ENCODE results near the gene DUOX1. TPM values are rescaled to one million over a fixed set of nuclear protein-coding genes. Genes with fewer than 3 reads are reported as not detected.

DUOX1 gene
- total and polyA plus RNA-seq, 9 of the 15 experiments (the other 6 are each of a cell fraction or from before 2014, with no cell fraction given) = 0.01 to 0.22 (median 0.01) TPM; not detected in 6

DNA sequence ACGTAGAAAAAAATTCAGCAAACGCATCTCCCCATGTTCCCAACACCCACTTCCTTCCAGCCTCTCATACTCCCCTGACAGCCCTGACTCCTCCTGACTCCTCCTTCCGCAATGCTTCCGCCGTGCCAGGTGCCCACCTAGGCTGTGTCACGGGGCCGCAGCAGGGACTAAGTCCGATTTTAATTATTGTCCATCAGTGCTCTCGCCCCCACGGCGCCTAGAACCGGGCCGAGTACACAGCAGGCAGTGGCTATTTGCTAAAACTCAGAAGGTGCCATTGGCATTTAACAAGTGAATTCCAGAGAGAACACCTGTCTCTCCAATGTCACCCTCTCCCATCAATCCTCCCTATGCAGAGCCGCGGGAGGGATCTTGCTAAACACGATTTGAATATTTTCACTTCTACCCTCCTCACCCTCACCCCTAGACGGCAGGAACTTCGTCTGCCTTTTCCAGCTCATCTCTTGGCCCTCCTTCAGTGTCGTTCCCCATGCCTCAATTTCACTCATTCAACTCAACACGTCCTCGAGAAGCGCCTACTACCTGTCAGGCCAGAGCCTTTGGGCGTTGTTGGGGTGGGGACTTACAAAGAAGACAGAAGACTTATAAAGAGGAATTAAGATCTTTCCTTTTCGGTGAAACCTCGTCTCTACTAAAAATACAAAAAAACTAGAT, 69.5 kb downstream of the DUOX1 start (continued):
- TF ChIP-seq, protein P1, sequence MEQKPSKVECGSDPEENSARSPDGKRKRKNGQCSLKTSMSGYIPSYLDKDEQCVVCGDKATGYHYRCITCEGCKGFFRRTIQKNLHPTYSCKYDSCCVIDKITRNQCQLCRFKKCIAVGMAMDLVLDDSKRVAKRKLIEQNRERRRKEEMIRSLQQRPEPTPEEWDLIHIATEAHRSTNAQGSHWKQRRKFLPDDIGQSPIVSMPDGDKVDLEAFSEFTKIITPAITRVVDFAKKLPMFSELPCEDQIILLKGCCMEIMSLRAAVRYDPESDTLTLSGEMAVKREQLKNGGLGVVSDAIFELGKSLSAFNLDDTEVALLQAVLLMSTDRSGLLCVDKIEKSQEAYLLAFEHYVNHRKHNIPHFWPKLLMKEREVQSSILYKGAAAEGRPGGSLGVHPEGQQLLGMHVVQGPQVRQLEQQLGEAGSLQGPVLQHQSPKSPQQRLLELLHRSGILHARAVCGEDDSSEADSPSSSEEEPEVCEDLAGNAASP (IDR thresholded peaks at IDR 0.05) = no peak
- TF ChIP-seq RBBP5 (IDR thresholded peaks at IDR 0.05; ENCODE audit: borderline replicate concordance, insufficient read depth, low read length, poor library complexity, severe bottlenecking) = peak; percentile 34
- TF ChIP-seq, protein P2, sequence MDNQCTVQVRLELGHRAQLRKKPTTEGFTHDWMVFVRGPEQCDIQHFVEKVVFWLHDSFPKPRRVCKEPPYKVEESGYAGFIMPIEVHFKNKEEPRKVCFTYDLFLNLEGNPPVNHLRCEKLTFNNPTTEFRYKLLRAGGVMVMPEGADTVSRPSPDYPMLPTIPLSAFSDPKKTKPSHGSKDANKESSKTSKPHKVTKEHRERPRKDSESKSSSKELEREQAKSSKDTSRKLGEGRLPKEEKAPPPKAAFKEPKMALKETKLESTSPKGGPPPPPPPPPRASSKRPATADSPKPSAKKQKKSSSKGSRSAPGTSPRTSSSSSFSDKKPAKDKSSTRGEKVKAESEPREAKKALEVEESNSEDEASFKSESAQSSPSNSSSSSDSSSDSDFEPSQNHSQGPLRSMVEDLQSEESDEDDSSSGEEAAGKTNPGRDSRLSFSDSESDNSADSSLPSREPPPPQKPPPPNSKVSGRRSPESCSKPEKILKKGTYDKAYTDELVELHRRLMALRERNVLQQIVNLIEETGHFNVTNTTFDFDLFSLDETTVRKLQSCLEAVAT (IDR thresholded peaks at IDR 0.05) = peak in 1 of 2 experiments; percentile 21; a peak in 1 of 4 replicates
- no peak for TF ChIP-seq CHCHD3 (CRISPR knock-in tag; IDR thresholded peaks at IDR 0.05)
- no peak for TF ChIP-seq MYNN (IDR thresholded peaks at IDR 0.05)
- no peak for TF ChIP-seq MYNN (CRISPR knock-in tag; IDR thresholded peaks at IDR 0.05)
- TF ChIP-seq, protein P3, sequence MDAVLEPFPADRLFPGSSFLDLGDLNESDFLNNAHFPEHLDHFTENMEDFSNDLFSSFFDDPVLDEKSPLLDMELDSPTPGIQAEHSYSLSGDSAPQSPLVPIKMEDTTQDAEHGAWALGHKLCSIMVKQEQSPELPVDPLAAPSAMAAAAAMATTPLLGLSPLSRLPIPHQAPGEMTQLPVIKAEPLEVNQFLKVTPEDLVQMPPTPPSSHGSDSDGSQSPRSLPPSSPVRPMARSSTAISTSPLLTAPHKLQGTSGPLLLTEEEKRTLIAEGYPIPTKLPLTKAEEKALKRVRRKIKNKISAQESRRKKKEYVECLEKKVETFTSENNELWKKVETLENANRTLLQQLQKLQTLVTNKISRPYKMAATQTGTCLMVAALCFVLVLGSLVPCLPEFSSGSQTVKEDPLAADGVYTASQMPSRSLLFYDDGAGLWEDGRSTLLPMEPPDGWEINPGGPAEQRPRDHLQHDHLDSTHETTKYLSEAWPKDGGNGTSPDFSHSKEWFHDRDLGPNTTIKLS (IDR thresholded peaks at IDR 0.05; ENCODE audit: borderline replicate concordance, low read depth) = peak; percentile 19; the same call in 1 of the 2 replicates
- TF ChIP-seq CEBPG (CRISPR knock-in tag; IDR thresholded peaks at IDR 0.05) = no peak
- 0 out of 4 replicates have a peak, but pooled peaks of 1 of the 2 experiments have one; percentile 8 for TF ChIP-seq CEBPG (tag; conservative IDR thresholded peaks at IDR 0.05 in 1 of 2, IDR thresholded peaks at IDR 0.05 in 1 of 2)
